ENCODE measurements around the gene ELFN2. TPM values are rescaled to one million over a fixed set of nuclear protein-coding genes. Genes with fewer than 3 reads are reported as not detected.

The ELFN2 gene
- total RNA-seq, 1 experiment from 2014 or later, result 2.8 TPM

DNA sequence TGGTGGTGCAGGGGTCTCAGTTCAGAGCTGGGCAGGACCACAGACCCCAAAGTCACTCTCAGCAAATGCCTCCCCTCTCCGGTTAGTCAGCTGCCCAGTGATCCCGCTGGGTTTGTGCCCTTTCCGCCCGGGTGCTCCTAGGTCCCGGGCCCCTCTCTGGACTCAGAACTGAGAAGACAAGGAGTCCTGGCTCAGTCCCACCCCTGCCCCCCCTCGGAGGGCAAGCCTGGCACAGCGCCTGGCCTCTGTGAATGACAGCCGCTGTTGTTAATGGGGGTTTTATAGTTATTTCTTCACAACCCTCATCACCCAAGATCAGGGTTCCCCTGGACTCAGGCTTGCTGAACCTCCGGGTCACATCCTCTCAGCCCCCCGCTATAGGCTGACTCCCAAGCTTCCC lies 47.6 kb downstream of the ELFN2 start:
- DNase-seq, result no peak
- Mint-ChIP-seq H3K4me3 (ENCODE audit: low read depth, unreplicated experiment) (no peak overlapping the region), H3K27me3 (ENCODE audit: unreplicated experiment) (peaks cover 79% of the 10 kb centered on the region), H3K27ac (ENCODE audit: unreplicated experiment) (no peak overlapping the region), H3K9me3 (ENCODE audit: low read depth, unreplicated experiment) (no peaks in the 10 kb centered on the region), H3K36me3 (ENCODE audit: insufficient read depth, unreplicated experiment) (peaks cover 8% of the 10 kb centered on the region), H3K4me1 (ENCODE audit: low read depth, unreplicated experiment) (peaks cover 13% of the 10 kb centered on the region)
- TF ChIP-seq, protein P1, sequence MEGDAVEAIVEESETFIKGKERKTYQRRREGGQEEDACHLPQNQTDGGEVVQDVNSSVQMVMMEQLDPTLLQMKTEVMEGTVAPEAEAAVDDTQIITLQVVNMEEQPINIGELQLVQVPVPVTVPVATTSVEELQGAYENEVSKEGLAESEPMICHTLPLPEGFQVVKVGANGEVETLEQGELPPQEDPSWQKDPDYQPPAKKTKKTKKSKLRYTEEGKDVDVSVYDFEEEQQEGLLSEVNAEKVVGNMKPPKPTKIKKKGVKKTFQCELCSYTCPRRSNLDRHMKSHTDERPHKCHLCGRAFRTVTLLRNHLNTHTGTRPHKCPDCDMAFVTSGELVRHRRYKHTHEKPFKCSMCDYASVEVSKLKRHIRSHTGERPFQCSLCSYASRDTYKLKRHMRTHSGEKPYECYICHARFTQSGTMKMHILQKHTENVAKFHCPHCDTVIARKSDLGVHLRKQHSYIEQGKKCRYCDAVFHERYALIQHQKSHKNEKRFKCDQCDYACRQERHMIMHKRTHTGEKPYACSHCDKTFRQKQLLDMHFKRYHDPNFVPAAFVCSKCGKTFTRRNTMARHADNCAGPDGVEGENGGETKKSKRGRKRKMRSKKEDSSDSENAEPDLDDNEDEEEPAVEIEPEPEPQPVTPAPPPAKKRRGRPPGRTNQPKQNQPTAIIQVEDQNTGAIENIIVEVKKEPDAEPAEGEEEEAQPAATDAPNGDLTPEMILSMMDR (IDR thresholded peaks at IDR 0.05; ENCODE audit: unreplicated experiment), result no peak
- intact Hi-C loops (cut with micrococcal nuclease; ENCODE audit: unreplicated experiment), result no loop called here
- no TSS peak for BruUV-seq (replicated peaks)
- CTCF ChIA-PET, result no interaction called here

- no TSS peak for BruUV-seq (replicated peaks)
- no peak for DNase-seq
- CTCF ChIA-PET, result interaction anchor here (0.5 kb wide), 1 partner anchor 428 kb away, joined by 4 read pairs; no protein-coding TSS in a partner anchor
- intact Hi-C loops (cut with micrococcal nuclease; ENCODE audit: unreplicated experiment), result no loop called here
- Mint-ChIP-seq H3K4me3 (ENCODE audit: low read depth, unreplicated experiment) (no peak overlapping the region), H3K27ac (ENCODE audit: unreplicated experiment) (no peak overlapping the region), H3K36me3 (ENCODE audit: insufficient read depth, unreplicated experiment) (peaks cover 8% of the 10 kb centered on the region), H3K9me3 (ENCODE audit: low read depth, unreplicated experiment) (no peaks in the 10 kb centered on the region), H3K4me1 (ENCODE audit: low read depth, unreplicated experiment) (peaks cover 13% of the 10 kb centered on the region), H3K27me3 (ENCODE audit: unreplicated experiment) (peaks cover 79% of the 10 kb centered on the region)
- TF ChIP-seq, protein P1 (IDR thresholded peaks at IDR 0.05; ENCODE audit: unreplicated experiment), result no peak
Observed at GRCh38 chr22:37379085-37379484, 48.2 kb downstream of the ELFN2 start.

- Mint-ChIP-seq H3K4me1 (ENCODE audit: low read depth, unreplicated experiment) (peaks cover 13% of the 10 kb centered on the region), H3K27me3 (ENCODE audit: unreplicated experiment) (peaks cover 79% of the 10 kb centered on the region), H3K9me3 (ENCODE audit: low read depth, unreplicated experiment) (no peaks in the 10 kb centered on the region), H3K36me3 (ENCODE audit: insufficient read depth, unreplicated experiment) (peaks cover 8% of the 10 kb centered on the region), H3K4me3 (ENCODE audit: low read depth, unreplicated experiment) (no peak overlapping the region), H3K27ac (ENCODE audit: unreplicated experiment) (no peak overlapping the region)
- no TSS peak for BruUV-seq (replicated peaks)
- DNase-seq, result peak; percentile 23
- CTCF ChIA-PET, result interaction anchor here (0.5 to 0.7 kb wide), 2 partner anchors 19 to 429 kb away, joined by 3 to 4 read pairs; no protein-coding TSS in a partner anchor
- TF ChIP-seq, protein P1 (IDR thresholded peaks at IDR 0.05; ENCODE audit: unreplicated experiment), result no peak
- intact Hi-C loops (cut with micrococcal nuclease; ENCODE audit: unreplicated experiment), result no loop called here
Observed at GRCh38 chr22:37378642-37379058, 48.6 kb downstream of the ELFN2 start.

GRCh38 chr22:37377927-37378326 lies 49.4 kb downstream of the ELFN2 start:
- peaks cover 8% of the 10 kb centered on the region for H3K36me3 Mint-ChIP-seq (ENCODE audit: insufficient read depth, unreplicated experiment)

More at GRCh38 chr22:37377927-37378326, 49.4 kb downstream of the ELFN2 start:
- no peaks in the 10 kb centered on the region for H3K9me3 Mint-ChIP-seq (ENCODE audit: low read depth, unreplicated experiment)
- DNase-seq, result no peak
- CTCF ChIA-PET, result interaction anchor here (0.7 kb wide), 1 partner anchor 18 kb away, joined by 3 read pairs; no protein-coding TSS in a partner anchor
- peaks cover 73% of the 10 kb centered on the region for H3K27me3 Mint-ChIP-seq (ENCODE audit: unreplicated experiment)
- intact Hi-C loops (cut with micrococcal nuclease; ENCODE audit: unreplicated experiment), result no loop called here
- no TSS peak for BruUV-seq (replicated peaks)
- no peak overlapping the region for H3K27ac Mint-ChIP-seq (ENCODE audit: unreplicated experiment)
- TF ChIP-seq, protein P1 (IDR thresholded peaks at IDR 0.05; ENCODE audit: unreplicated experiment), result no peak
- no peak overlapping the region for H3K4me3 Mint-ChIP-seq (ENCODE audit: low read depth, unreplicated experiment)
- H3K4me1 Mint-ChIP-seq (ENCODE audit: low read depth, unreplicated experiment), result peaks cover 13% of the 10 kb centered on the region
